ENCODE data around the gene SMYD4. TPM values are rescaled to one million over a fixed set of nuclear protein-coding genes. Genes with fewer than 3 reads are reported as not detected.
A peak's percentile ranks its signal among the peaks of the same experiment; 100 is the strongest.
"Not testable (repeated sequence)": the region's sequence is repeated elsewhere in the genome, so short reads cannot be mapped to it uniquely, and the experiment has no call there.

The SMYD4 gene
- total RNA-seq, 1 experiment from 2014 or later = 12.0 TPM

DNA sequence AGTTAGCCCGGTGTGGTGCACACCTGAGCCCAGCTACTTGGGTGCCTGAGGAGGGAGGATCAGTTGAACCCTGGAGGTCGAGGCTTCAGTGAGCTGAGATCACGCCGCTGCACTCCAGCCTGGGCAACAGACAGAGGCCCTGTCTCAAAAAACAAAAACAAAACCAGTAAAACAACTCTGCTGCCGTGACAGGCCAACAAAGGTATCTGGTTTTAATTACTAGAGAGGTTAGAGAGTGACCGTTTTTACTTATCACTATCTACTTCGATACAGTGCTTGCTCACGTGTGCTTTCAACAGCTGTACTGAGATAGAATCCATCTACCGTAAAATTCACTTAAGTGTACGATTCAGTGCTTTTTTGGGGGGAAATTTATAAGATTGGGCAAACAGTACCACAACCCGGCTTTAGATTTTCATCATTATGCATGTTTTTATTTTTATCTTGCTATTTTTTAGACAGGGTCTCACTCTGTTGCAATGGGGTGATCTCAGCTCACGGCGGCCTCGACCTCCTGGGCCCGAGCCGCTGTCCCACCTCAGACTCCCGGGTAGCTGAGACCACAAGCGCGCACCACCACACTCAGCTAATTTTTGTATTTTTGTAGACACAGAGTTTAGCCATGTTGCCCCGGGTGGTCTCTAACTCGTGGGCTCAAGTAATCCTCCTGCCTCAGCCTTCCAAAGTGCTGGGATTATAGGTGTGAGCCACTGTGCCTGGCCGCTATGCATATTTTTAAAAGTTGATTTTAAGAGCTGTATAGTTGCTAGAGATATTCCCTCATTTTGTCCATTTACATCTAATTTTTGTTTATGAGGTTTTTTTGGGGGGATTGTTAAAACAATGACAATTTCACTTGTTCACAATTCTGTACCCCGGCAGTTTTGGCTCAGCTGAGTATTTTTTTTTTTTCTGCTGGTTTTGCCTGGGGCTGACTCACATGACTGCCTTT is 36.9 kb downstream of the SMYD4 start:
- no peak for DNase-seq (ENCODE audit: low read depth, low spot score)
- in situ Hi-C loops (cut with HindIII; ENCODE audit: low pct_unique_long_range_greater_than_20kb, low sequenced_read_pairs) = no loop called here

DNA sequence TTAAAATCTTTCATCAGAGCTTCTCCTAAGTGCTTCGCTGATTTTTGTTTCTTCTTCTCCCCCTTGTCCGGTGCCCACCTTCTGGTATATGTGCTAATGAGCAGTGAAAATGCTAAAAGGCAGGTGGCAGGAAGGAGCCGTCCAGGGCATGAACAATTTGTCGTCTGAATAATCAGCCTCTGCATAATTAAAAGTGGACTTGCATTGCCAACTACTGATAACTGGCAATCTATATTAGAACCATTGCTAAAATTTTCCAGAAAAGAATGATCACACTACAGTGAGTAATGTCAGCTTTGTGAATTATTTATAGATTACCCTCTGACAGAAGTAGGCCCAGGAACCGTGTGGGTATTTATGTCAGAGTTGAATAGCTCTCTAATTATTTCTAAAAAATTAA is 39.8 kb downstream of the SMYD4 start:
- in situ Hi-C loops (cut with HindIII; ENCODE audit: low pct_unique_long_range_greater_than_20kb, low sequenced_read_pairs) = loop anchor here (10.0 kb wide), 1 partner anchor 75 kb away; the partner anchor contains the start of gene TLCD2
- no peak for DNase-seq (ENCODE audit: low read depth, low spot score)

DNA sequence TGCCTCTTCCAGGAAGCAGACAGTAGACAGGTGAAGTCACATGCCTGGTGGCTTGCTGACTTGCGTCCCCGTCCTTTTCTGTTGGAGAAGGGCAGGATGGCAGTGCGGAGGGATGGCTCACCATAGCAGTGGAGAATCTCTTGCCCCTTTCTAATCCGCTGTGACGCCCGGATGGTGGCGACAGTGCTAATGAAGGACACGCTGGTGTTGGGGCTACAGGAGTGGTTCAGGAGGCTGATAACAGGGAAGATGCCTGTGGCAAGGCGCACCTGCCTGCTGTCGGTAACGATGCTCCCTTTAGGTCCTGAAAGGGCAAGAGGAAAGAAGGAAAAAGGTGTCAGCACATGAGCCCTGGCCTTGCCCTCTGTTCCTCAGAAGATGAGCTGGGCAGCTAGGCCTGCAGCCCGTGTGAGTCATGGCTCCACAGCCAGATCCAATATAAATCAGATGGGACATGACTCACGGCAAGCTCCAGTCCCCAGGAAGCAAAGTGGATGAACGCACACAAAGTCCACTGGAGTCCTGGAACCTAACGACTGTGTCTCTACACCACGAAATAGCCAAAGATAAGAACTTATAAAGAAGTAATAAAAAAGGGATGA is 42.3 kb downstream of the SMYD4 start:
- DNase-seq (ENCODE audit: low read depth, low spot score) = no peak
- in situ Hi-C loops (cut with HindIII; ENCODE audit: low pct_unique_long_range_greater_than_20kb, low sequenced_read_pairs) = loop anchor here (10.0 kb wide), 1 partner anchor 73 kb away; the partner anchor contains the start of gene TLCD2

DNA sequence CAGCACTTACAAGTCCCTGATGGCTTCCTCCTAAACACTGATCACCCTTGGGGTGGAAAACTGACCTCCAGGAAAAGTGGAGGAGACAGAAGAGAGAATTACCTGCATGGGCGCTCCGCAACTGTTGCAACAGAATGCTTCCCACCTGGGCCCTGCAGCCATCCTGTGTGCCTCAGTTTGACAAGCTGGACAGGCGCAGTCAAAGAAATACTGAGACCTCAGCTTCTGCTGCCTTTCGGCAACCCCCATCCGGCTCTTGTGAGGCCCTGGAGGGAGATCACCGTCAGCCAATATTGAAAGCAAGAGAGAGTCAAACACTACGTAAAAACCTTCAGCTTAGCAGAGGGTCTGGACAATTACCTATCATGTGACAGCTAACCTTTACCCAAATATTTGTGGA is 43.0 kb downstream of the SMYD4 start:
- in situ Hi-C loops (cut with HindIII; ENCODE audit: low pct_unique_long_range_greater_than_20kb, low sequenced_read_pairs) = loop anchor here (10.0 kb wide), 1 partner anchor 72 kb away; the partner anchor contains the start of gene TLCD2
- no peak for DNase-seq (ENCODE audit: low read depth, low spot score)

DNA sequence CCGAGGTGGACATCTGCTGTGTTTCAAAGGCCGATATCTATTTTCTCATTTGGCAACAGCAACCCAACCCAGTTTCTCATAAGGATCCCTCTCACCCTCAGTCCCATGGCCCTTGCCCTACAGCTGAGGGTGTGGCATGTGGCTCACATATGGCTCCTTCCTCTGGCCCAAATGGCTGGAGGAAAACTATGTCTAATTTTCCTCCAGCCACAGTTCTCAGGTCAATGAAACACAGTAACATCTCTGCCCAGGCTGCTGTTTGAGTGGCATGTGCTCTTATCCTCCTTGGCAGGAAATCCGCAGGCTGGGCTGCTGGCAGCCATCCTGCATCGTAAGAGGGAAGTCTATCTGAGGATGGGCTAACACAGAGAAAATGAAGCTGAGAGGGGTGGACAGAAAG is 43.8 kb downstream of the SMYD4 start:
- in situ Hi-C loops (cut with HindIII; ENCODE audit: low pct_unique_long_range_greater_than_20kb, low sequenced_read_pairs) = loop anchor here (10.0 kb wide), 1 partner anchor 71 kb away; the partner anchor contains the start of gene TLCD2
- no peak for DNase-seq (ENCODE audit: low read depth, low spot score)

DNA sequence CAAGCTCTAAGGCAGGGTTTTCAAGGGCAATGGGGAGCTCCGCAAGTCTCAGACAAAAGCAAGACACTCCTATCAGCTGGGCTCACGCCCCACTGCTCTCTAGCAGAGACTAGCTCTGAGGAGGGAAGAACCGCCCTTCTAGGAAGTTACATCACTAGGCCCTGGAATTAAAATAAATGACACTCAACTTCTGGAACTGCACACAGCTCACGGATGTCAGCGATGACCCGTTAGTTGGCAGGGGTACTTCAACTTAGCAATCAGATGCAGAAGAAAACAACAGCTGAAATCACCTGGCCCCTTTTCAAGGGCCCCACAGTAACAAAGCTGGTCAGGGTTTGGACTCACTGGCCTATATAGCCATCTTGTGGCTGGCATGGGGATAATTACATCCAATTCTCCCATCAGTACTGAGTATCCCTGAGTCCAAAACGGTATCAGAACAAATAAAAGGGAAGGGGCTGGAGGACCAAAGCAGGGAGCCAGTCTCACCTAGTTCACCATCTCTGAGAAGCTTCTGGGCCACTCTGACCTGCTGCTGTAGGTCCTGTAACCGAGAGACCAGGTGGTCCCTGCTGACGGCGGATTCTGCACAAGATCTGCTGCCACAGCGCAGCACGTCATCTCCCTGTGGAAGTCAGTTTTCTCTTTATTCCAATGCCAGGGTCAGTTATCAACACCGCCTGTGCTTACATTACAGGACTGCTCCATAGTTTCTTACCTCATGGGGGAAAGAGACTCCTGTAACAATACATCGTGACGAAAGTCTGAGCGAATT is 45.7 kb downstream of the SMYD4 start:
- in situ Hi-C loops (cut with HindIII; ENCODE audit: low pct_unique_long_range_greater_than_20kb, low sequenced_read_pairs) = loop anchor here (10.0 kb wide), 1 partner anchor 69 kb away; the partner anchor contains the start of gene TLCD2
- peak; percentile 70 for DNase-seq (ENCODE audit: low read depth, low spot score)

DNA sequence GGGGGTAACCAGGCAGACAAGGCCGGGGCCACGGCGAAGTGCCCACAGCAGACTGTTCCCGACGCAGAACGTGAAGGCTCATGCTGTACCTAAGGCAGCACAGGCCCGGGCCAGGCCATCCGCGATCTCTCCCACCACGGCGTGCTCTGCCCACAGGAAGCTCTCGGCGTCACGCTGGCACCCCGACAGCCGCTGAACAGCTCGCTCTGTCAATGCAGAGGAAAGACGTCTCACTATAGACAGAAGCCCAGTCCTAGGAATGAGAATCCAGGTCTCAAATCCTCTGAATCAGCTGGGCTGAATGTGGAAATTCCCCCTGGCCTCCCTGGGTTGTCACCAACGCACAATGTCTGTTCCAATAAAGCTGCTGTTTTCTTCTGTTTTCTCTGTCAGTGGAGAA is 46.4 kb downstream of the SMYD4 start:
- no peak for DNase-seq (ENCODE audit: low read depth, low spot score)
- in situ Hi-C loops (cut with HindIII; ENCODE audit: low pct_unique_long_range_greater_than_20kb, low sequenced_read_pairs) = loop anchor here (10.0 kb wide), 1 partner anchor 68 kb away; the partner anchor contains the start of gene TLCD2

DNA sequence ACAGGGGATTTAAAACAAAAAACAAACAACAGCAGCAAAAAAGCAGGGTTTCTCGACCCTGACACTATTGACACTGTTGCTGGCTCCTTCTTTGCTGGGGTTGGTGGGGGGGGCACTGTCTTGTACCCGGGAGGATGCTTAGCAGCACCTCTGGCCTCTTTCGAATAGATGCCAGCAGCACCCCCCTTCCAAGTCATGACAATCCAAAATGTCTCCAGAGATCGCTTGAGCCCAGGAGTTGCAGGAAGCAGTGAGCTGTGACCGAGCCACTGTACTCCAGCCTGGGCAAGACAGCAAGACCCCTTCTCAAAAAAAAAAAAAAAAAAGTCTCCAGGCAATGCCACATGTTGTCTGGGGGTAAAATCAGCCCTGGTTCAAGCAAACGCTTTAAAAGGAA is 47.5 kb downstream of the SMYD4 start:
- no peak for DNase-seq (ENCODE audit: low read depth, low spot score)
- in situ Hi-C loops (cut with HindIII; ENCODE audit: low pct_unique_long_range_greater_than_20kb, low sequenced_read_pairs) = loop anchor here (10.0 kb wide), 1 partner anchor 67 kb away; the partner anchor contains the start of gene TLCD2

DNA sequence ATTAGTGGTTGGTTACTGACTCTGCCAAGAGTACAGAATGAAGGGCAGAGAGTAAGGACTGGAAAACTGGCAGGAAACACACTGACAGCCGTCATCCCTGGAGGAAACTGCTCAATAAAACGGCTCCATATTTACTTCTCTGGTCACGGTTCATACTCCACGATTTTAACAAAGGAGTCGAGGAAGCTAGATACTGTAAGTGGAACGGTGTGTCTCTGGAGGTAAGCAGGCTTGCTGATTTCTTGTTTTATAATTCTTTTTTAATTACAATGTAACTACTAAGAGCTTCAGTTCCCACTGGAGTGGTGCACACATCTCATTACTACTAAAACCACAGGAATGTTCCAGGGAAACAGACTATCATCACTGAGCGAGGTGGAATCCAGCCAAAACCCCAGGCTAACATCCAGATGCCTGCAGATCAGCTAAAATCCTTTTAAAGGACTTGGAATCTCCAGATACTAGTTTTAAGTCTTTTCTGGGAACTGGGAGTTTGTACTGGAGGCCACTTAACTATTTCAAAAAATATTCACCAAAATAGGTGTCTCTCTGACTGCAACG is 50.1 kb downstream of the SMYD4 start:
- in situ Hi-C loops (cut with HindIII; ENCODE audit: low pct_unique_long_range_greater_than_20kb, low sequenced_read_pairs) = loop anchor here (10.0 kb wide), 1 partner anchor 65 kb away; the partner anchor contains the start of gene TLCD2

DNA sequence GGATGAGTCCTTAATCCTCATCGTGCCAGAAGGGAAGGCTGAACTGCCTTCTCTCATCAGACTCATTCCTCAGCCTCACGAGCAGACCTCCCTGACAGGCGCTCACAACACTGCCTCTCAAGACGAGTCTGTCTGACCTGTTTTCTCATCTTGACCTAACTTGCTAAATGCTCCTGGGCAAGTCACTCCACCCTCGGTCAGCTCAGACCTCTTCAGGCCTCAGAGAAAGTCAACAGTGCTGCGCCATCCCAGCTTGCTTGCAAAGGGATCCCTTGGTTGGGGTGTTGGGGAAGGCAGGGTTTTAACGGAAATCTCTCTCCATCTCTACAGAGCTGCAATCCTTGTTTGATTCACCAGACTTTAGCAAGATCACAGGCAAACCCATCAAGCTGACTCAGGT is 52.8 kb downstream of the SMYD4 start:
- in situ Hi-C loops (cut with HindIII; ENCODE audit: low pct_unique_long_range_greater_than_20kb, low sequenced_read_pairs) = no loop called here
- DNase-seq (ENCODE audit: low read depth, low spot score) = no peak

More for the DNA sequence above, 50.1 kb downstream of the SMYD4 start:
- peak; percentile 48 for DNase-seq (ENCODE audit: low read depth, low spot score)

DNA sequence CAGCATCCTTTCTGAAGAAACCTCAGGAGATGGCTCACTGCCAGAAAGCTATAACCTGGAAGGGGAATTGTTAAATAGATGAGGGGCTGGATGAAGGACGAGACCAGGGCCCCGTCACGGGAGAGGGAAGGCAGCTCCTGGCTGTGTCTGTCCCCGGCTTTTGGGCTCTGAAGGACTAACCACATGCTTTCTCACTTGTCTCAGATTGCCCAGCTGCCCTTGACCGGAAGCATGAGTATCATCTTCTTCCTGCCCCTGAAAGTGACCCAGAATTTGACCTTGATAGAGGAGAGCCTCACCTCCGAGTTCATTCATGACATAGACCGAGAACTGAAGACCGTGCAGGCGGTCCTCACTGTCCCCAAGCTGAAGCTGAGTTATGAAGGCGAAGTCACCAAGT is 53.4 kb downstream of the SMYD4 start:
- in situ Hi-C loops (cut with HindIII; ENCODE audit: low pct_unique_long_range_greater_than_20kb, low sequenced_read_pairs) = no loop called here
- DNase-seq (ENCODE audit: low read depth, low spot score) = no peak

DNA sequence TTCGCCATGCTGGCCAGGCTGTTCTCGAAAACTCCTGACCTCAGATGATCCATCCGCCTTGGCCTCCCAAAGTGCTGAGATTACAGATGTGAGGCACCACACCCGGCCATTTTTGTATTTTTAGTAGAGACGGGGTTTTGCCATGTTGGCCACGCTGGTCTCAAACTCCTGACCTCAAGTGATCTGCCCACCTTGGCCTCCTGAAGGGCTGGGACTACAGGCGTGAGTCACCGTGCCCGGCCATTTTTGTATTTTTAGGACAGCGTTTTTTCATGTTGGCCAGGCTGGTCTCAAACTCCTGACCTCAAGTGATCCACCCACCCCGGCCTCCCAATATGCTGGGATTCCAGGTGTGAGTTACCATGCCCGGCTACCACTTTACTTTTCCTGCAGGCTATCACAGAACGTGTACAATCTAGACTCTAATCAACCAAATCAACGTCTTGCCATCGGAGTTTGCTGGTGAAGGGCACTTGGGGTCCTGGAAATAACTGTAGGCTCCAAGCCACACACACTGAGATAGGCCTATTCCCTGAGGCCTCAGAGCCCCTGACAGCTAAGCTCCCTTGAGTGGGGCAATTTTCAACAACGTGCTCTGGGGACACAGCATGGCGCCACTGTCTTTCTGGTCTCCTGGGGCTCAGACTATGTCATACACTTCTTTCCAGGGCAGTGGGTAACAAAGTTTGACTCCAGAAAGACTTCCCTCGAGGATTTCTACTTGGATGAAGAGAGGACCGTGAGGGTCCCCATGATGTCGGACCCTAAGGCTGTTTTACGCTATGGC is 55.1 kb downstream of the SMYD4 start:
- no peak for DNase-seq (ENCODE audit: low read depth, low spot score)
- in situ Hi-C loops (cut with HindIII; ENCODE audit: low pct_unique_long_range_greater_than_20kb, low sequenced_read_pairs) = no loop called here

DNA sequence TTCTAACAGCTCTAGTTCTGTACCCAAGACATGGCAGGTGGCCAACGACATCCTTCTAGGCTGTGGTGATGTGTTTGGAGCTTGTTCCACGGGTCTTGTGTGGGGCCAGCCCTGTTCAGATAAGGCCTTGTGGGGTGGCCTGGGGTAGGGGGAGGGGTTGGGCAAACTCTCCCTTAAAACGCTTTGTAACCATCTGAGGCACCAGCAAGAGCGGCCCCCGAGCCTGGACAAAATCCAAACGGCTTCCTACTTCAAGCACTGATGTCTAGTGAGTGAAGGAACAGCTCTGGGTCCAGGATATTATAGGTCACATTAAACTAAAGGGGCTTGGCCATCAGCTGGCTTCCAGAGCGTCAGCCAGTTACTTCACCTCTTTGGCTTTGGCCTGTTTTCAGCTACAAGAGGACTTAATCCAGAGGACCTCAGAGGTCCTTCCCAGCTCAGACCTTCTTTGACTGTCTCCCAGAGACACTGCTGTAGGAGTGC is 56.0 kb downstream of the SMYD4 start:
- no peak for DNase-seq (ENCODE audit: low read depth, low spot score)

DNA sequence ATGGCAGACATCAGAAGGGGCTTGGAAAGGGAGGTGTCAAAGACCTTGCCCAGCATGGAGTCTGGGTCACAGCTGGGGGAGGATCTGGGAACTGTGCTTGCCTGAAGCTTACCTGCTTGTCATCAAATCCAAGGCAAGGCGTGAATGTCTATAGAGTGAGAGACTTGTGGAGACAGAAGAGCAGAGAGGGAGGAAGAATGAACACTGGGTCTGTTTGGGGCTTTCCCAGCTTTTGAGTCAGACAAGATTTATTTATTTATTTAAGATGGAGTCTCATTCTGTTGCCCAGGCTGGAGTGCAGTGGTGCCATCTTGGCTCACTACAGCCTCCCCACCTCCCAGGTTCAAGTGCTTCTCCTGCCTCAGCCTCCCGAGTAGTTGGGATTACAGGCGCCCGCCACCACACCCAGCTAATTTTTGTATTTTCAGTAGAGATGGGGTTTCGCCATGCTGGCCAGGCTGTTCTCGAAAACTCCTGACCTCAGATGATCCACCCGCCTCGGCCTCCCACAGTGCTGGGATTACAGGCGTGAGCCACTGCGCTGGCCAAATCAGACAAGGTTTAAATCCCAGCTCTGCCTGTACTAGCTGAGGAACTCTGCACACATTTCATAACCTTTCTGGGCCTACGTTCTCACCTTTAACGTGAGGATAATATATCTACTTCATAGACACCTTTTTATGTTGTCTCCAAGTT is 56.6 kb downstream of the SMYD4 start:
- DNase-seq (ENCODE audit: low read depth, low spot score); in situ Hi-C loops (cut with HindIII; ENCODE audit: low pct_unique_long_range_greater_than_20kb, low sequenced_read_pairs): not testable (repeated sequence)

More for the DNA sequence above, 56.0 kb downstream of the SMYD4 start:
- in situ Hi-C loops (cut with HindIII; ENCODE audit: low pct_unique_long_range_greater_than_20kb, low sequenced_read_pairs) = no loop called here

DNA sequence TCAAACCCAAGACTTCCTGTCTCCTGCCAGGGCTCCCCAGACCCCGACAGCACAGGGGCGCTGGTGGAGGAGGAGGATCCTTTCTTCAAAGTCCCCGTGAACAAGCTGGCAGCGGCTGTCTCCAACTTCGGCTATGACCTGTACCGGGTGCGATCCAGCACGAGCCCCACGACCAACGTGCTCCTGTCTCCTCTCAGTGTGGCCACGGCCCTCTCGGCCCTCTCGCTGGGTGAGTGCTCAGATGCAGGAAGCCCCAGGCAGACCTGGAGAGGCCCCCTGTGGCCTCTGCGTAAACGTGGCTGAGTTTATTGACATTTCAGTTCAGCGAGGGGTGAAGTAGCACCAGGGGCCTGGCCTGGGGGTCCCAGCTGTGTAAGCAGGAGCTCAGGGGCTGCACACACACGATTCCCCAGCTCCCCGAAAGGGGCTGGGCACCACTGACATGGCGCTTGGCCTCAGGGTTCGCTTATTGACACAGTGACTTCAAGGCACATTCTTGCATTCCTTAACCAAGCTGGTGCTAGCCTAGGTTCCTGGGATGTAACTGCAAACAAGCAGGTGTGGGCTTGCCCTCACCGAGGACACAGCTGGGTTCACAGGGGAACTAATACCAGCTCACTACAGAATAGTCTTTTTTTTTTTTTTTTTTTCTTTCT is 59.8 kb downstream of the SMYD4 start:
- no peak for DNase-seq (ENCODE audit: low read depth, low spot score)
- in situ Hi-C loops (cut with HindIII; ENCODE audit: low pct_unique_long_range_greater_than_20kb, low sequenced_read_pairs) = no loop called here

Data from SK-MEL-5 (cell line).